ENCODE data around the gene MCCC1. TPM values are rescaled to one million over a fixed set of nuclear protein-coding genes. Genes with fewer than 3 reads are reported as not detected.

MCCC1 gene
- total and polyA plus RNA-seq, 2 of the 13 experiments (the other 11 are each of a cell fraction or from before 2014, with no cell fraction given): 11.7 to 30.1 TPM

DNA sequence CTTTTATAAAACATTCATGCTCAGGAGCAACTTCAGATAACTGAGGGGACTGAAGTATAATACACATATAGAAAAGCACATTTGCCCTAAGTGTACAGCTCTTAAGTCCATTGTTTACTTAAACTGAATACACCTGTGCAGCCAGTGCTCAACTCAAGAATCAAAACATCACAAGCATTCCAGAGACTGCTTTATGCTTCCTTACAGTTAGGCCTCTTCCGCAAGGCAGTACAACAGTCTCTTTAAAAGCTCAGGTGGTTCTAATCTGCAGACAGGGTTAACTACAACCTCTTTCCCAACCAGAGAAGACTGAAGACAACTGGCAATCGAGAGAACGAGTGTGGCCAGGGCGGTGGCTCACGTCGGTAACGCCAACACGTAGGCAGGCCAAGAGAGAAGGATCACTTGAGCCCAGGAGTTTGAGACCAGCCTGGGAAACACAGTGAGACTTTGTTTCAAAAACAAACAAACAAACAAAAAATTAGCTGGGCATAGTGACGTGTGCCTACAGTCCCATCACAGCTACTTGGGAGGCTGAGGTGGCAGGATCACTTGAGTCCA lies 16.9 kb downstream of the MCCC1 start:
- ChIA-PET CTCF (ENCODE audit: low intra/inter-chr PET ratio, low total read pairs) (no interaction called here), POLR2A (no interaction called here)
- intact Hi-C loops (cut with micrococcal nuclease; ENCODE audit: unreplicated experiment) (no loop called here), in situ Hi-C loops (cut with HindIII; ENCODE audit: extremely low pct_ligation_motif_present, low pct_unique_long_range_greater_than_20kb) (no loop called here)
- FAIRE-seq: no peak
- Histone ChIP-seq H3K9me3 (ENCODE audit: low read length) (no peaks in the 10 kb centered on the region), H2AFZ (ENCODE audit: low read length) (no peak overlapping the region), H4K20me1 (ENCODE audit: insufficient read depth, low read length) (no peaks in the 10 kb centered on the region), H3K27ac (ENCODE audit: extremely low read length, insufficient read depth, low read length) (no peak overlapping the region), H3K79me2 (ENCODE audit: insufficient read depth, low read length) (no peaks in the 10 kb centered on the region), H3K9ac (ENCODE audit: insufficient read depth, low read depth, low read length) (no peak overlapping the region), H3K4me3 (replicated peaks in 1 of 3; ENCODE audit: insufficient read depth in 1 of 3, low read depth in 2 of 3, low read length in 3 of 3) (no peak overlapping the region), H3K4me1 (ENCODE audit: insufficient read depth, low read length) (no peaks in the 10 kb centered on the region), H3K36me3 (replicated peaks in 1 of 2; ENCODE audit: control insufficient read depth in 1 of 2, insufficient read depth in 2 of 2, low read length in 2 of 2) (peaks cover 7 to 45% of the 10 kb centered on the region in 2 experiments), H3K4me2 (ENCODE audit: low read depth, low read length) (no peak overlapping the region), H3K27me3 (ENCODE audit: control insufficient read depth in 1 of 2, insufficient read depth in 2 of 2, low read length in 2 of 2) (no peaks in the 10 kb centered on the region)
- ATAC-seq: no peak
- no peak for DNase-seq (ENCODE audit: low spot score)
- BruUV-seq (replicated peaks): no TSS peak
- no peak for TF ChIP-seq ZNF431 (CRISPR knock-in tag; IDR thresholded peaks at IDR 0.05; ENCODE audit: borderline replicate concordance, low read depth)
- TF ChIP-seq, protein P1, sequence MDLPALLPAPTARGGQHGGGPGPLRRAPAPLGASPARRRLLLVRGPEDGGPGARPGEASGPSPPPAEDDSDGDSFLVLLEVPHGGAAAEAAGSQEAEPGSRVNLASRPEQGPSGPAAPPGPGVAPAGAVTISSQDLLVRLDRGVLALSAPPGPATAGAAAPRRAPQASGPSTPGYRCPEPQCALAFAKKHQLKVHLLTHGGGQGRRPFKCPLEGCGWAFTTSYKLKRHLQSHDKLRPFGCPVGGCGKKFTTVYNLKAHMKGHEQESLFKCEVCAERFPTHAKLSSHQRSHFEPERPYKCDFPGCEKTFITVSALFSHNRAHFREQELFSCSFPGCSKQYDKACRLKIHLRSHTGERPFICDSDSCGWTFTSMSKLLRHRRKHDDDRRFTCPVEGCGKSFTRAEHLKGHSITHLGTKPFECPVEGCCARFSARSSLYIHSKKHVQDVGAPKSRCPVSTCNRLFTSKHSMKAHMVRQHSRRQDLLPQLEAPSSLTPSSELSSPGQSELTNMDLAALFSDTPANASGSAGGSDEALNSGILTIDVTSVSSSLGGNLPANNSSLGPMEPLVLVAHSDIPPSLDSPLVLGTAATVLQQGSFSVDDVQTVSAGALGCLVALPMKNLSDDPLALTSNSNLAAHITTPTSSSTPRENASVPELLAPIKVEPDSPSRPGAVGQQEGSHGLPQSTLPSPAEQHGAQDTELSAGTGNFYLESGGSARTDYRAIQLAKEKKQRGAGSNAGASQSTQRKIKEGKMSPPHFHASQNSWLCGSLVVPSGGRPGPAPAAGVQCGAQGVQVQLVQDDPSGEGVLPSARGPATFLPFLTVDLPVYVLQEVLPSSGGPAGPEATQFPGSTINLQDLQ (CRISPR knock-in tag; IDR thresholded peaks at IDR 0.05): no peak
- TF ChIP-seq, protein P2, sequence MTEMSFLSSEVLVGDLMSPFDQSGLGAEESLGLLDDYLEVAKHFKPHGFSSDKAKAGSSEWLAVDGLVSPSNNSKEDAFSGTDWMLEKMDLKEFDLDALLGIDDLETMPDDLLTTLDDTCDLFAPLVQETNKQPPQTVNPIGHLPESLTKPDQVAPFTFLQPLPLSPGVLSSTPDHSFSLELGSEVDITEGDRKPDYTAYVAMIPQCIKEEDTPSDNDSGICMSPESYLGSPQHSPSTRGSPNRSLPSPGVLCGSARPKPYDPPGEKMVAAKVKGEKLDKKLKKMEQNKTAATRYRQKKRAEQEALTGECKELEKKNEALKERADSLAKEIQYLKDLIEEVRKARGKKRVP (CRISPR knock-in tag; IDR thresholded peaks at IDR 0.05): no peak
- TF ChIP-seq, protein P3, sequence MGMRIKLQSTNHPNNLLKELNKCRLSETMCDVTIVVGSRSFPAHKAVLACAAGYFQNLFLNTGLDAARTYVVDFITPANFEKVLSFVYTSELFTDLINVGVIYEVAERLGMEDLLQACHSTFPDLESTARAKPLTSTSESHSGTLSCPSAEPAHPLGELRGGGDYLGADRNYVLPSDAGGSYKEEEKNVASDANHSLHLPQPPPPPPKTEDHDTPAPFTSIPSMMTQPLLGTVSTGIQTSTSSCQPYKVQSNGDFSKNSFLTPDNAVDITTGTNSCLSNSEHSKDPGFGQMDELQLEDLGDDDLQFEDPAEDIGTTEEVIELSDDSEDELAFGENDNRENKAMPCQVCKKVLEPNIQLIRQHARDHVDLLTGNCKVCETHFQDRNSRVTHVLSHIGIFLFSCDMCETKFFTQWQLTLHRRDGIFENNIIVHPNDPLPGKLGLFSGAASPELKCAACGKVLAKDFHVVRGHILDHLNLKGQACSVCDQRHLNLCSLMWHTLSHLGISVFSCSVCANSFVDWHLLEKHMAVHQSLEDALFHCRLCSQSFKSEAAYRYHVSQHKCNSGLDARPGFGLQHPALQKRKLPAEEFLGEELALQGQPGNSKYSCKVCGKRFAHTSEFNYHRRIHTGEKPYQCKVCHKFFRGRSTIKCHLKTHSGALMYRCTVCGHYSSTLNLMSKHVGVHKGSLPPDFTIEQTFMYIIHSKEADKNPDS (CRISPR knock-in tag; IDR thresholded peaks at IDR 0.05): no peak
- no peak for TF ChIP-seq PHF21A (CRISPR knock-in tag; IDR thresholded peaks at IDR 0.05)
- no peak for TF ChIP-seq ARNTL (CRISPR knock-in tag; IDR thresholded peaks at IDR 0.05)
- TF ChIP-seq ZBTB7B (CRISPR knock-in tag; IDR thresholded peaks at IDR 0.05): no peak
- no peak for TF ChIP-seq ZNF7 (CRISPR knock-in tag; IDR thresholded peaks at IDR 0.05)
- TF ChIP-seq PHF20 (CRISPR knock-in tag; IDR thresholded peaks at IDR 0.05): no peak
- TF ChIP-seq HNRNPLL (IDR thresholded peaks at IDR 0.05; ENCODE audit: low read depth, low read length, poor library complexity, severe bottlenecking): no peak
- WGBS (ENCODE audit: low lambda C conversion rate): 97% methylated on average over 9 of the region's 9 CpGs

All from HepG2 (cell line).